HG03103 (cell line): ENCODE results near the gene PIK3CG.

Experiments used
- ATAC-seq: cut with Tn5 transposase; IDR thresholded peaks from one replicate; pipeline ENCODE4 v1.9.1; 2021; ENCODE audit warnings: low read depth; ENCODE audit not compliant: unreplicated experiment

Gene PIK3CG

DNA sequence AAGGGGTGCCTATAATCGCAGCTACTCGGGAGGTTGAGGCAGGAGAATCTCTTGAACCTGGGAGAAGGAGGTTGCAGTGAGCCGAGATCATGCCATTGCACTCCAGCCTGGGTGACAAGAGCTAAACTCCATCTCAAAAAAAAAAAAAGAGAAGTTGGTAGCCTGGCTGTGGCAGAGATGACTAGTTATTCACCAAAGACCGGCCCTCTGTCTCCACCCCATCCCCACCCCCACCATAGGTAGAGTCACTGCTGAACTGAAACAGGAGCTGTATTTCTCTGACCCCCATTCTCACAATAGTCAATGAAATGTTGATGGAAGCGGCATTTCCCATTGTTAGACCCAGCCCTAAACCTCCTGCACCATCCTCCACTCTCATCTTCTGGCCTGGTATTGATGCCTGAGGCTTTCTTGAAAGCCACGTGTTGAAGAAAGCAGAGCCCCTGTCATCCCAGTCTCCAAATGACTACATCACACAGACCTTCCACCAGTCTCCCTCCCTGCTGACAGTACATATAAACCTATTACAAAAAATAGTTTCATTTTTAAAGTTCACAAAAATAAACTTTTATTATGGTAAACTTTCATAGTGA, 9.4 kb upstream of the PIK3CG start:
- ATAC-seq: no peak

GRCh38 chr7:106858618-106859532, 6.2 kb upstream of the PIK3CG start:
- no peak for ATAC-seq

- ATAC-seq: no peak
Measured at GRCh38 chr7:106862317-106863089, 2.6 kb upstream of the PIK3CG start.

GRCh38 chr7:106863274-106863997, 1.6 kb upstream of the PIK3CG start:
- ATAC-seq: no peak

DNA sequence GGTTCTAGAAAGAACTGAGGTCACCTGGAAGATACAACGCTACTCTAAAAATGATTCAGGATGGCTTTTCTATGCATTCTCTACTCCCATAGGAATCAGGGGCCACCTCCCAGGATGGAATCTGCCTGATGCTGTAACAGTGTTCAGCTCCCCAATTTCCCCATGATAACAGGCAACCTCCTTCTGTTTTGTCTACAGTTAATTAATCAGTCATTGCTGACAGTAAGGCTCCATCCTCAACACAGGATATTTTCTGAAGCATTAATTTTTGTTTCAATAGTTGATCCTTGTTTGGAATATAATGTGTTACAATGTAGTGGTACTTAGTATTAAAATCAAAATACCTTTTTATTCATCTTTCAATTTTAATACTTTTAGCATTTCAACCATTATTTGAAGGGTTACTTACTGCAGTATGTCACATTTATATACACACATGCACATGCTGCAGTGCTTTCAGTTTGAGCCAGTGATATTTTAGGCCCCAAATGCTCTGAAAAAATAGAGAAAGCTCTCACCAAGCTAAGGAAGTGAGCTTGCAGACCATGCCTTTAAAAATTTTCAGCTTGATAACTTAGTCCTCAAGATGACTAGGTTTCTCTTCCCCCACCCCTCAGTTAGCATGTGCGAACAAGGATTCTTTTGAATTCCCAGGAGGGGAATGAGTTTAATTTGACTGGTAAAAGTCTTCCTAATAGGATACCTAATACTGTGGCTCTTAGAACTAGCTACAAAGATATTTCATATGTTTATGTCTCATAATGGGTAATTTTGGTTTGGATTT, 592 bp upstream of the PIK3CG start:
- ATAC-seq: peak; percentile 36

GRCh38 chr7:106866298-106867281, 1.5 kb downstream of the PIK3CG start:
- peak; percentile 30 for ATAC-seq

- no peak for ATAC-seq
Measured at GRCh38 chr7:106867641-106868351, 2.7 kb downstream of the PIK3CG start.

GRCh38 chr7:106868364-106868763, 3.3 kb downstream of the PIK3CG start:
- no peak for ATAC-seq

DNA sequence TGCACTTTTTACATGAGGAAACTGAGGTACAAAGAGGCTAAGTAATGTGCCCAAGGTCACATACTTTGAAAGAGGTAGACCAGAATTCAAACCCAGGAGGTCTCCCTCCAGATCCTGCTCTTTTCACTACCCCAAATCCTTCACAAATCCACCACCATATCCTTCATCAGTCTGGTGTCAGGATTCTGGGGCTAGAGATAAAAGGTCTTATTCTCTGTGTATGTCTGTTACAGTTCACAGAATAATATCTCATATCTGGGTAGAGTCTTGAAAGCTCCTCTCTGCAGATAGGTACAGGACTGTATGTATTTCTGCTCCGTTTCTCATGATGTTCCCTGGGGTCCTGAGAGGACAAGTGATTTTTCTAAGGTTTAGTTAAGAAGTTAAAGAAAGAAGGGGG, 4.9 kb downstream of the PIK3CG start:
- ATAC-seq: no peak

- no peak for ATAC-seq
Measured at GRCh38 chr7:106870528-106870927, 5.4 kb downstream of the PIK3CG start.

GRCh38 chr7:106870983-106871410, 5.9 kb downstream of the PIK3CG start:
- ATAC-seq: peak; percentile 91

GRCh38 chr7:106871793-106872571, 6.9 kb downstream of the PIK3CG start:
- no peak for ATAC-seq

DNA sequence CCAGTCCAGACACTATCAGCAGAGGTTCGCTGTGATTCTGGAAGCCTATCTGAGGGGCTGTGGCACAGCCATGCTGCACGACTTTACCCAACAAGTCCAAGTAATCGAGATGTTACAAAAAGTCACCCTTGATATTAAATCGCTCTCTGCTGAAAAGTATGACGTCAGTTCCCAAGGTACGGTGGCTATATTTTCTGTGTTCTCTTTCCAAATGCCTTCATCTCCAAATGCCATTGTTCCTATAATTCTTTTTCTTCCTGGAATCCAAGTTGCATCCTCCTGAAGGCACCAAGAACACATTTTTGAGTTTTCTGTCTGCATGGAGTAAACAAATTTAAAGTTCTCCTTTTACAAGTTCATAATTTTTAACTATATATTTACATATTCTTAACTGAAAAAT, 7.7 kb downstream of the PIK3CG start:
- no peak for ATAC-seq

GRCh38 chr7:106874076-106874475, 9.0 kb downstream of the PIK3CG start:
- ATAC-seq: no peak

DNA sequence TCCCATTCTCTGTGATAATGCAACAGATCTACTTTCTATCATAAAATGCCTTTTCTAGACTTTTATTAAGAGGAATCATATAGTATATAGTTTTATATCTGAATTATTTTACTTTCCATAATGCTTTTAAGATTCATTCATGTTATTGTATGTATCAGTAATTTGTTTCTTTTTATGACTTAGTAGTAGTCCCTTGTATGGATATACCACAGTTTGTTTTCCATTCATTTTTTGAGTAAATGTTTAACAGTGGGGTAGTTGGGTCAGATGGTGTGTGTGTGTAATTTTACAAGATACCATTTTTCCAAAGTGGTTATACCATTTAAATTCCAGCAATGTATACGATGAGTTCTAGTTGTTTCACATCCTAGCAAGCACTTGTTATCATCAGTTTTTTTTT, 10.4 kb downstream of the PIK3CG start:
- ATAC-seq: no peak

DNA sequence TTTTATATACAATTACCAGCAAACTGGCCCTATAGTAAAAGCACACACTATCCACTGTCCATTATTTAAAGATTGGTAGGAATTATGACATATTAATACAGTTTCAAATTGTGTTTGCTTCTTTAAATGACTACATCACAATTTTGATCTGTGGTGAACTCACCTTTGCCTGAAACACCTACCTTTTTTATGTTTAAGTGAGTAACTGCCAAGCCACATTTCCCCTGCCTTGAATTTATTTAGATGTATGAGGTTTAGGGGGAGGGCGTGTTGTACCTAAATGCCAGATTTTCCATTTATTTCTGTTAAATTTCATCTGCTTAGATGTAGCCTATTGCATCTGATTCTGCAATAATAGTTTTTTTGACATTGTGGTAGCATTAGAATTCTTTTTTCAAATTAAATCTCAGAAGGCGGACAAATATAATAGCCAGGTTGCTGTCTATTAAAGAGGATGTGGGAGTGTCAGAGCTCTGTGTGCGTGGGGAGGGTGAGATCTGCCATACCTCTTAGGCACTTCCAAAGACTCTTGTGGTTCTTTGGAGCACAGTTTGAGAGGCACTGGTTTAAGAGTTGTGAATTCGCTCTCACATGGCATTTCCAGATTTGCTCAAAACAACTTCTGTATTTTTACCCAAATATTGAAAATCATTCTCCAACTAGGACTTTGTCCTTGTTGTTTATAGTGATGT, 13.8 kb downstream of the PIK3CG start:
- ATAC-seq: no peak

GRCh38 chr7:106881984-106882383, 16.9 kb downstream of the PIK3CG start:
- ATAC-seq: no peak
